Panc1 (cell line): ENCODE results near the gene ST3GAL2.

ENCODE experiments used
- POLR2AphosphoS5 ChIP-seq: IDR thresholded peaks from 2 replicates; pipeline ENCODE4 v1.6.1; 2012; ENCODE audit warnings: mild to moderate bottlenecking, low read depth, low read length, moderate library complexity
- SIN3A ChIP-seq: IDR thresholded peaks from 2 replicates; pipeline ENCODE4 v1.6.1; 2012; ENCODE audit warnings: low read depth, mild to moderate bottlenecking, low read length, moderate library complexity, borderline replicate concordance; ENCODE audit not compliant: insufficient read depth
- TF ChIP-seq, protein P1 (sequence below), 2 experiments: IDR thresholded peaks; 2 replicates each; pipeline ENCODE4 v1.6.1; 2011 to 2012; ENCODE audit warnings: low read depth in 2 of 2, control low read depth in 1 of 2, low read length in 1 of 2, mild to moderate bottlenecking in 1 of 2, moderate library complexity in 1 of 2; ENCODE audit not compliant: insufficient read depth in 1 of 2
- TF ChIP-seq, protein P2 (sequence below): fragments of 450-650 bp; IDR thresholded peaks from 2 replicates; pipeline ENCODE4 v1.5.1; 2017; ENCODE audit warnings: mild to moderate bottlenecking

- TF ChIP-seq POLR2AphosphoS5 (no peak), SIN3A (no peak)
- TF ChIP-seq, protein P1, sequence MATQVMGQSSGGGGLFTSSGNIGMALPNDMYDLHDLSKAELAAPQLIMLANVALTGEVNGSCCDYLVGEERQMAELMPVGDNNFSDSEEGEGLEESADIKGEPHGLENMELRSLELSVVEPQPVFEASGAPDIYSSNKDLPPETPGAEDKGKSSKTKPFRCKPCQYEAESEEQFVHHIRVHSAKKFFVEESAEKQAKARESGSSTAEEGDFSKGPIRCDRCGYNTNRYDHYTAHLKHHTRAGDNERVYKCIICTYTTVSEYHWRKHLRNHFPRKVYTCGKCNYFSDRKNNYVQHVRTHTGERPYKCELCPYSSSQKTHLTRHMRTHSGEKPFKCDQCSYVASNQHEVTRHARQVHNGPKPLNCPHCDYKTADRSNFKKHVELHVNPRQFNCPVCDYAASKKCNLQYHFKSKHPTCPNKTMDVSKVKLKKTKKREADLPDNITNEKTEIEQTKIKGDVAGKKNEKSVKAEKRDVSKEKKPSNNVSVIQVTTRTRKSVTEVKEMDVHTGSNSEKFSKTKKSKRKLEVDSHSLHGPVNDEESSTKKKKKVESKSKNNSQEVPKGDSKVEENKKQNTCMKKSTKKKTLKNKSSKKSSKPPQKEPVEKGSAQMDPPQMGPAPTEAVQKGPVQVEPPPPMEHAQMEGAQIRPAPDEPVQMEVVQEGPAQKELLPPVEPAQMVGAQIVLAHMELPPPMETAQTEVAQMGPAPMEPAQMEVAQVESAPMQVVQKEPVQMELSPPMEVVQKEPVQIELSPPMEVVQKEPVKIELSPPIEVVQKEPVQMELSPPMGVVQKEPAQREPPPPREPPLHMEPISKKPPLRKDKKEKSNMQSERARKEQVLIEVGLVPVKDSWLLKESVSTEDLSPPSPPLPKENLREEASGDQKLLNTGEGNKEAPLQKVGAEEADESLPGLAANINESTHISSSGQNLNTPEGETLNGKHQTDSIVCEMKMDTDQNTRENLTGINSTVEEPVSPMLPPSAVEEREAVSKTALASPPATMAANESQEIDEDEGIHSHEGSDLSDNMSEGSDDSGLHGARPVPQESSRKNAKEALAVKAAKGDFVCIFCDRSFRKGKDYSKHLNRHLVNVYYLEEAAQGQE (IDR thresholded peaks at IDR 0.05; ENCODE audit: insufficient read depth in 1 of 2, low read depth in 2 of 2, low read length in 1 of 2): no peak
- TF ChIP-seq, protein P2, sequence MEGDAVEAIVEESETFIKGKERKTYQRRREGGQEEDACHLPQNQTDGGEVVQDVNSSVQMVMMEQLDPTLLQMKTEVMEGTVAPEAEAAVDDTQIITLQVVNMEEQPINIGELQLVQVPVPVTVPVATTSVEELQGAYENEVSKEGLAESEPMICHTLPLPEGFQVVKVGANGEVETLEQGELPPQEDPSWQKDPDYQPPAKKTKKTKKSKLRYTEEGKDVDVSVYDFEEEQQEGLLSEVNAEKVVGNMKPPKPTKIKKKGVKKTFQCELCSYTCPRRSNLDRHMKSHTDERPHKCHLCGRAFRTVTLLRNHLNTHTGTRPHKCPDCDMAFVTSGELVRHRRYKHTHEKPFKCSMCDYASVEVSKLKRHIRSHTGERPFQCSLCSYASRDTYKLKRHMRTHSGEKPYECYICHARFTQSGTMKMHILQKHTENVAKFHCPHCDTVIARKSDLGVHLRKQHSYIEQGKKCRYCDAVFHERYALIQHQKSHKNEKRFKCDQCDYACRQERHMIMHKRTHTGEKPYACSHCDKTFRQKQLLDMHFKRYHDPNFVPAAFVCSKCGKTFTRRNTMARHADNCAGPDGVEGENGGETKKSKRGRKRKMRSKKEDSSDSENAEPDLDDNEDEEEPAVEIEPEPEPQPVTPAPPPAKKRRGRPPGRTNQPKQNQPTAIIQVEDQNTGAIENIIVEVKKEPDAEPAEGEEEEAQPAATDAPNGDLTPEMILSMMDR: no peak
Observed at GRCh38 chr16:70457446-70458166, 18.7 kb upstream of the ST3GAL2 start.
